ENCODE data around the gene LSP1.
"Not testable (repeated sequence)": the region's sequence is repeated elsewhere in the genome, so short reads cannot be mapped to it uniquely, and the experiment has no call there.

The LSP1 gene

DNA sequence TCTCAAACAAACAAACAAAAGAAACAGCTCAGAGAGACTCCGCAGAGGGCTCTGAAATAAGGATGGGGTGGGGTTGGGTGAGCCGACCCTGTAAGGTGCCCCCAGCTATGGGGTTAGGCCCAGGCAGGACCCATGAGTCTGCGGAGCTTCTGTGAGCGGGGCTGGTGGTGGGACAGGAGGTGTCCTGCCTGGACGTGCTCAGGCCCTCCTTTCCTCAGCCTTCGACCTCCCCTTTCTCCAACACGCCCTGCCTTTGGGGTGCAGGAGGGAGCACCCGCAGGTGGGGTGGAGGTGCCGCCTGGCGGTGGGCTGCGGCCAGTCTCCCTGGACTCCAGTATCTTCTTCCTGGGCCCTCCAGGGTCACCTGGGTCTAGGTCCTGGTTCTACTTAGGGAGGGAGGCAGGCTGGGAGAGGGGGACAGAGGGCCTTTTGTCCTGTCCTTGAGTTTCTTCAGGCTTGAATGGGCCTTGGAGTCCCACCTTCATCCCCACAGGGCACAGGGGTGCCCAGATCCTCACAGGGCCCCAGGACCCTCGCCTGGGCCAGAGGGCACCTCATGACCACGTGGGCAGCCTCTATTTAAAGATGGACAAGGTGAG, 26.6 kb downstream of the LSP1 start:
- DNase-seq = no peak

DNA sequence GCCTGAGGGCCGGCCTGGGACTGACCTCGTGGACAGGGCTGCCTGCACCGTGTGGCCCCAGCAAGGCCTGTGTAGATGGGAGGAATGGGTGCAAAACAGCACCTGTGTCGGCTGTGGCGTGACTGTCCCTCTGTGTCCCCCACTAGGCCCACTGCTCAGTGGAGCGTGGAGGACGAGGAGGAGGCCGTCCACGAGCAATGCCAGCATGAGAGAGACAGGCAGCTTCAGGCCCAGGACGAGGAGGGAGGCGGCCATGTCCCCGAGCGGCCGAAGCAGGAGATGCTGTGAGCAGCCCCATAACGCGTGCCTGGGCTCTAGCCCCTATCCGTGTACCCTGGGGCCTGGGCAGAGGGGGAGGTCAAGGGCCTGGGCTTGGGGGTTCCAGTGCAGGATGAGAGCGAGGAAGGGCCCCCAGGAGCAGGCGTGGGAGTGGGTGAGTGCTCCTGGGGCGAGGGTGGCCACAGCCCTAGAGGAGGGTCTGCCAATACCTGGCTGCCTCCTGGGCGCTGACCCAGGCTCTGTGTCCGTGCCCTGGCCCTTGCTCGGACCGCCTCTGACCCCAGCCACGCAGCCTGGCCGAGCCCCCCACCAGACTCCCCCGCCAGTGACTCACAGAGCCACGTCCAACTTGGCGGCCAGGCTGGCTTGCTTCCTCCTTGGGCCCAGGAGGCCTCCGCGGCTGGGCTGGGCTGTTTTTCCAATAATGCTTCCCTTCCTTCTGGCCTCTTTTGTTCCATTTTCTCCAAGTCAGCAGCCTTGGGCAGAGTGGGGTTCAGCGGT, 27.2 kb downstream of the LSP1 start:
- no peak for DNase-seq

DNA sequence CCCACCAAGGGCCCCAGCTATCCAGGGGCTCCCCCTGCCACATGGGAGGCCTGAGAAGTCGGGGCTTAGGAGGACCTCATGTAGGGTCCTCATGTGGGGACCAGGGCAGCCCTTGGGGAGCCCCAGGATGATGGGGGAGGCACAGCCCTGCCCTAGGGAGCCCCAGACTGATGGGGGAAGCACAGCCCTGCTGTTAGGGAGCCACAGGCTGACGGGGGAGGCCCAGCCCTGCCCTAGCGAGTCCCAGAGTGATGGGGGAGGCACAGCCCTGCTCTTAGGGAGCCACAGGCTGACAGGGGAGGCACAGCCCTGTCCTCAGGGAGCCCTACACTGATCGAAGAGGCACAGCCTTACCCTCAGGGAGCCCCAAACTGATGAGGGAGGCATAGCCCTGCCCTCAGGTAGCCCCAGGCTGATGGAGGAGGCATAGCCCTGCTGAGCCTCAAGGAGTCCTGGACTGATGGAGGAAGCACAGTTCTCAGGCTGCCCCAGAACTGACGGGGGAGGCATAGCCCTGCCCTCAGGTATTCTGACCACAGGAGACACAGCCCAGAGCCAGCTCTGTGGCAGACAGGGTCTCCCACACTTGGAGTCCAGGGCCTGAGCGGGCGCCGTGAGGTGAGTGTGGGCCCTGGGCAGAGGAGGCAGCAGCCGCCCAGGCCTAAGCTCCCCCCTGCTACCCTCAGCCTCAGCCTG, 28.0 kb downstream of the LSP1 start:
- DNase-seq = no peak

DNA sequence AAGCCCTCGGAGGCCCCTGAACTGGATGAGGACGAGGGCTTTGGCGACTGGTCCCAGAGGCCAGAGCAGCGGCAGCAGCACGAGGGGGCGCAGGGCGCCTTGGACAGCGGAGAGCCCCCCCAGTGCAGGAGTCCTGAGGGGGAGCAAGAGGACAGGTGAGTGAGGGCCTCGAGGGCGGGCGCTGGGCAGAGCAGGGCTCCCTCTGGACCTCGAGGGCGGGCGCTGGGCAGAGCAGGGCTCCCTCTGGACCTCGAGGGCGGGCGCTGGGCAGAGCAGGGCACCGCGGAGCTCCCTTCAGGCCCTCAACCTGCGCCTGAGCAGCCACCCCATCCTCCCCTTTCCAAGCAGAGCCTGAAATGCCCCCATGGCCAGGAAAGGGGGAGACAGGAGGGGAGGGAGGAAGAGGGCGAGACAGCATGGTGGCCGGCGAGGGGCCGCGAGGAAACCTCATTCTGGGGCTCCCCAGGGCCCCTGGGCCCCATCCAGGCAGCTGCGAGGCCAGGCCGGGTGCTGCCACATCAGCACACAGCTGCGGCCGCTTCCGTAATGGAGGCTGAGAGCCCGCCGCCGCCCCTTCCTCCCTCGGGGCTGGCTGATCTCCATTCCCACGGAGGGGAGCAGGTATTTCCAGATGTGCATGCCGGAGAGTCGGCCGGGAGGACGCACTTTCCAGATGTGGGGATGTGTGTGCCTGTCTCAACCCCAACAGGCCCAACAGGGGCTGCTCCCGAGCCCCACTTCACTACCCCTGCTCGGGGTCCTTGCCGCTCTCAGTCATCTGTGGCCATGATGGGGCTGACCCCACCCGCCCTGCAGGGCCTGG, 28.8 kb downstream of the LSP1 start:
- no peak for DNase-seq

DNA sequence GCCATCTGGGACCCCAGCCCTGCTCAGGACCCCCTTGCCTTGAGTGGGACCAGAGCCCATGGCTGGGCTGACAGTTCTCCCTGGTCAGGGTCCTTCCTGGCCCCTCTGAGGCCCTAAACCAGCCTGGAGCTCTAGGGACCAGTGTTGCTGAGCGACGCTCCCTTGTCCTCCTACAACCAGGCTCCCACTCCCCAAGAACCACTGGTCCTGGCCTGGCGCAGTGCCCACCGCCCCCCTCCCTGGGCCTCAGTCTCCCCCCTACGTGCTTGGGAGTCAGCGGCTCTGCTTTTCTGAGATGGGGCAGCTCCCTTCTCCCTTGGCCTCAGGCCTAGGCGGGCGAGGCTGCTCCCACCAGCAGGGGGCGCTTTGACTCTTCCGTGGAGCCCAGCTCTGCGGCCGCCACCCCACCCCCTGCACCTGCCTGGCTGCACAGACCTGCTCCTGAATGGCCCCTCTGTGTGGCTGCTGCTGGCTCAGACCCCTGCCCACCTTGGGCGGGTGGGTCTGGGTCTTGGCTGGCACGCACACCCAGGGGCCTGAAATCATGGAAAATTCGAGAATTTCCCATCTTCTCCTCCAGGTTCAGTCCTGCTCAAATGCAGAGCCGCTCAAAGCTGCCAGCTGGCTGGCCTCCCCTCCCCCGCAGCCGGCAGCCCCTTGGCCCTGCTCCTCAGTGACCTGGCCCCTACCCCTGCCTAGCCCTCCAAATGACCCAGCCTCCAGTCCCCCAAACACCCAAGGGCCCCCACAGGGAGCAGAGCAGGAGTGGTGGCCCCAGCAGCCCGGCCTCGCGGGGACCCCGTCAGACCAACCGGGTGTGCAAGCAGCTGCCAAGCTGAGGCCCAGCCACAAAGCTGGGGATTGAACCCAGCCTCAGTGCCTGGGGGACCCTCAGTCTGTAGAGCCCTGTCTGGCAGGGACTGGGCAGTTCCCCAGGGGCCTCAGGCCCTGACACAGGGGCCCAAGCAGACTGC, 29.7 kb downstream of the LSP1 start:
- peak; percentile 10 to 68 for DNase-seq

DNA sequence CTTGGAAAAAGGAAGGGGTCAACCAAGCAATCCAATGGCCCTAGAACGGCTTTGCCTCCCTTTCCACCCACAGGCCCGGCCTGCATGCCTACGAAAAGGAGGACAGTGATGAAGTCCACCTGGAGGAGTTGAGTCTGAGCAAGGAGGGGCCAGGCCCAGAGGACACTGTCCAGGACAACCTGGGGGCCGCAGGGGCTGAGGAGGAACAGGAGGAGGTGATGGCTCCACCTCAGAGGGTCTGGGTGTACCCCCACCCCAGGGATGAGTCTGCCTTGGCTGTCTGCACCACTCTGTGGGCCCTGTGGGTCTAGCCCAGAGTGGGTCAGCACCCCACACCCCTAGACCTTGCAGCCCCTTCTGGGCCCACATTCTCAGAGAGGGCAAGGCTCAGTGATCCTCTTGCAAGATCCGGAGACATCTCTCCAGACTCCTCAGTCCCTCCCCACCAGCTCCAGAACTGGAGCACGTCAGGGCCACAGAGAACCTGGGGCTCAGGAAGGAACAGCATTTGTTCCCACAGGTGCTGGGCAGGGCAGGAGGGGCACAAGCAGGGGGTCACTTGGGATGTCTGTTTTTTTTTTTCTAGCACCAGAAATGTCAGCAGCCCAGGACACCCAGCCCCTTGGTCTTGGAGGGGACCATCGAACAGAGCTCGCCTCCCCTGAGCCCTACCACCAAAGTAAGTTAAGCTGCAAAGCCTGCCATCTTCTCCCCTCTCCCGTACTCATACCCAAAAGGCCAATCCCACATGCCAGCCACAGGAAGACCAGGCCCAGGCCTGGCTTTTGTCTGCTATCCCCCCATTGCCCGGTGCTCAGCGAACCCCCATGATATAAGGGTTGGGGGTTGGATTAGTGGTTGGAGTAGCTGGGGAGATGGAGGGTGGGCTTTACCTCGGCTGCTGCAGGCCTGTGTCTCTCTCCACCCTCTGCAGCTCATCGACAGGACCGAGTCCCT, 30.7 kb downstream of the LSP1 start:
- no peak for DNase-seq

DNA sequence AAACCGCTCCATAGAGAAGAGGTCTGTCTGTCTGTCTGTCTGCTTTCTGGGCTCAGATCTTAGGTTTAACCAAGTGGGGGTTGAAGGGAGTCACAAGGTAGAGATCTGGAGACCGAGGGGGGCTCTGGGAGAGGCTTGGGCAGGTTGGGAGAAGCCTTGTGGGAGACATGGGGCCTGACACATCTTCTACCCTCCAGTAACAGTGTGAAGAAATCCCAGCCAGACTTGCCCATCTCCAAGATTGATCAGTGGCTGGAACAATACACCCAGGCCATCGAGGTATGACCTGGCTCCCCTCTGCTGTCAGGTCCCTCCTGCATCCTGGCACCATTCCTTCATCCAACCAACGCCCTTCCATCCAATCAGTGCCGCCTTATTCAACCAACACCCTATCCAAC, 31.4 kb downstream of the LSP1 start:
- DNase-seq = no peak

DNA sequence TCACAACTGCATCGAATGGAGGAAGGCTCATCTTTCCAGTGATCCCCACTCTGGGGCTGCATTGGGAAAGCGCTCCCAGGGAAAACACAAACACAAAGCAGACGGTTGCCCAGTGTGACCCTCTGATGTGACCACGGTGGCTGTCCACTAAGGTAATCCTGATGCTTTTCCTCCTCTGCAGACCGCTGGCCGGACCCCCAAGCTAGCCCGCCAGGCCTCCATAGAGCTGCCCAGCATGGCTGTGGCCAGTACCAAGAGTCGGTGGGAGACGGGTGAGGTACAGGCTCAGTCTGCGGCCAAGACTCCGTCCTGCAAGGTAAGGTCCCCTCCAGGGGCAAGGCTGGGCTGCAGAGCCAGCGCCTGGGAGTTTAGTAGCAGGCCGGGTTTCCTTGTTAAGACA, 33.7 kb downstream of the LSP1 start:
- DNase-seq = not testable (repeated sequence)

DNA sequence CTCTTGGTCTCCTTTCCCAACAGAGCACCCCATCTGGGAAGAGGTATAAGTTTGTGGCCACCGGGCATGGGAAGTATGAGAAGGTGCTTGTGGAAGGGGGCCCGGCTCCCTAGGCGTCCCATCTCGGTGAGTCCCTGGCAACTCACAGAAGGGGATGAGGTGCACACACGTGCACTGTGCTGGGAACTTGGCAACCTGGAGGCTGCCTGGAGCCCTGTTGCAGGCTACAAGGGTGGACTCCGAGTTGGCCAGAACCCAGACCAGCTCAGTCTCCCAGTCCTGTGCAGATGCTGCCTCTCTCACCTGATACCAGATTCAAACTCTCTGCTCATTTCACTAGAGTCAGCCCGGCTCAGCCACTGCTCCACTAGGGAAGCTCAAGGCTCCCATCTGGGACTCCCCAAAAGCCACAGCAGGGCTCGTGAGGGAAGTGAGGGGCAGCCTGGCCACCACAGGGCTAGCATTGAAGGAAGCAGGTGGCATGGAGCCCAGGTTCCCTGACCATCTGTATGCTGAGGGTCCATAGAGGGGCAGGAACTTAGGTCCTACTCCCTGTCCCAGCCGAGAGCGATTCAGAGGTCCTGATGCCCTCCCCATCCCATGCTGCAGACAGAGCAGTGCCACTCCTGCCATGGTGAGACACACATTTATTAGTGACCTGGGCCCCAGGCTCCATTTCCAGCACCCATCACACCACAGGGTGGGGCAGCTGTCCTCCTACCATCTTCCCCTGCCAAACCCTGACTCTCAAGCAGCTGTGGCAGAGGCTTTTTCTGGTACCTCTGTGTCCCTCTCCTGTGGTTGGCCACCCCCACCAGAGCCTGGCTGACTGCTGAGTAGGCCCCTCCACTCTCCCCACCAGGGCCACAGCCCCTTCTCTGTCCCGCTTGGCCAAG, 34.8 kb downstream of the LSP1 start:
- DNase-seq = no peak

DNA sequence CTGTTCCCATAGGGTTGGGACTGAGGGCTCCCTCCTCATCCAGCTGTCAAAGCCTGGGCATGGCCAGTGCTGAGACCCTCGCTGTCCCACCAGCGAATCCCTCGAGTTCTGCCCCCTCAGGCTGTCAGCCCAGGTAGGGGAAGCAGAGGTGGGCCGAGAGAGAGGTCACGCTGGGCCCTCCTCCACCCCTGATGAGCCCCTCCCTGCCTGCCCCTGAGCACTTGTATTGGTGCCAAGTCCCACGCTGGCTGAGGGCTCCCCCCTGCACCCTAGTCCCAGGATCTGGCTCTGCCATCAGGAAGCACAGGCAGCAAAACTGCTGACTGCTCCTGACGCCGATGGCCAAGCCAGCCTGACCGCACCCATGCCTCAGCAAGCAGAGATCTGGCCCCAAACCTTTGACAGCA, 35.5 kb downstream of the LSP1 start:
- no peak for DNase-seq

DNA sequence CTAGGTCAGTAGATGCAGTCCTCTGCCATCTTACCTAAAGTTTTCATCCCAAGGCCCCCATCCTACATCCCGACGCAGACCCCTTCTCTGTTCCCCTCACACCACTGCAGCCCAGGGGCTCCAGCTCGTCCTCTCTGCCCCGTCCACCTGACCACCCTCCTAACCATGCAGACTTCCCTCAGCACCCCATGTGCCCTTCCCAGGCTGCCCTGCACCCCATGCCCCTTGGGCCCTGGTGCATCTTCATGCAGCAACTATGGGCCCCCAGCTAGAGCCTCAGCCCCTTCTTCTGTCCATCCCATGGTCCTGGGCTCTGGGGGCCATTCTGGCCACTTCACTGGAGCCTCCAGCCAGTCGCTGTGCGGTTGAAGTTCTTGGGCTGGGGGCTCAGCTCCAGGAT, 35.9 kb downstream of the LSP1 start:
- DNase-seq = no peak

DNA sequence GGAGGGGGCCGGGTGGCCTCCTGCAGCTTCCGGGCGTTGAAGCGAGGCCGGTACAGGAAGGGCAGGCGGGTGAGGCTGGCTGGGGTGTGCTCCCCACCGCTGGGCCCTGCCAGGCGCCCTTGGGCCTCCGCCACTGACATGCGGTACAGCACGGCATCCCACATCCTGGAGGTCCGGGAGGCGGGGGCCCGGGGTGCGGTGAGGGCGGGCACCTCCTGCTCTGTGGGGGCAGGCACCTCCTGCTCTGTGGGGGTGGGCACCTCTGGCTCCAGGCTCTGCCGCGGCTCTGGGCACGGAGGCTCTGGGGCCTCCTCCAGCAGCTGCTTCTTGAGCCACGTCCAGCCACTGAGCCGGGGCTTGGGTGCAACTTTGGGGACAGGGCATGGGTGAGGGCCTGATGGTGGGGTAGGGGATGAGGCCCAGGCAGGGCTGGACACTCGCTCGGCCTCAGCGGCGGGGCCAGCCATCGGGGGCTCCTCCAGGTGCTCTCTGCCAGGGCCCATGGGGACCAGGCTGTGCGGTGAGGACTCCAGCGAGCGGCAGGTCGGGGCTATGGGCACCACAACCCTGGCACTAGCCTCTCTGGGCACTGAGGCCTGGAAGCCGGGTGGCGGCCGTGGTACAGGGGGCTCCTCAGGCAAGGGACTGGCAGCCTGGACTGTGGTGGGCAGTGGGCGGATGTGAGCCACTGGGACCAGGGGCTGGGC, 36.5 kb downstream of the LSP1 start:
- no peak for DNase-seq

DNA sequence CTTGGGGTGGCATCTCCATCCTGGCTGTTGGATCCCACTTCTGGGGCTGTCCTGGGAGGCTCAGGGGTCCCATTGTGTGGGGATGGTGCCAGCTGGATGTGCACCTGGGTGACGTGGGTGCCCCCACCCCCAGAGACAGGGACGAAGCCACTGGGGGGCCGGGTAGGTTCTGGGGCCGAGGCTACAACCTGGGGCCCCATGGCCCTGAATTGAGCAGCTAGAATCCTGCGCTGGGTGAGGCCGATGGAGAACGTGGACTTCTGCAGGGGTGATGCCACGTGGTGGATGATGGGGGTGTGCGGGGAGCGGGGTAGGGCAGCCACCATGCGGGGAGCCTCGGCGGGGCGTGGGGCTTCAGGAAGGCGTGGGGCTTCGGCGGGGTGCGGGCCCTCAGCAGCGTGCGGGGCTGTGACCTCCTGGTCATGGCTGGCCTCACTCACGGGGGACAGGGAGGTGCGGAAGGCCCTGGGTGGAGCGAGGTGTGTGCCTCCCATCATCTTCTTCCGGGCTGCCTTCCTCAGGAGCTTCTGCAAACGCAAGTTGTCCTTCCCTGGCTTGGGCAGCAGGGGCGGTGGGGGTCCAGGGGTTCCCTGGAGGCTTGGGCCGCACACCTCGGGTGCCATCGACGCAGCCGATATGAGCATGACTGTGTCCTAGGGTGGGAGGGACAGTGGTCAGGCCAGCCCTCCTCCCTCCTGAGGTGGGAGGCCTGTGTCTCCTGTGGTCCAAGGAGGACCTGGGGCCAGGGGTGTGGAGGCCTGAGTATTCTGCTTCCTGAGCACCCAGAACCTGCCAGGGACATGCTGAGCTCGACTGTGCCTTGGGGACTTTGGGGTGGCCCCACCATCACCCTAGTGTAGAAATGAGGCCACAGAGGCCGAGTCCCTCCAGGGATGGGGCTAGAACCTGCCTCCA, 37.3 kb downstream of the LSP1 start:
- no peak for DNase-seq

DNA sequence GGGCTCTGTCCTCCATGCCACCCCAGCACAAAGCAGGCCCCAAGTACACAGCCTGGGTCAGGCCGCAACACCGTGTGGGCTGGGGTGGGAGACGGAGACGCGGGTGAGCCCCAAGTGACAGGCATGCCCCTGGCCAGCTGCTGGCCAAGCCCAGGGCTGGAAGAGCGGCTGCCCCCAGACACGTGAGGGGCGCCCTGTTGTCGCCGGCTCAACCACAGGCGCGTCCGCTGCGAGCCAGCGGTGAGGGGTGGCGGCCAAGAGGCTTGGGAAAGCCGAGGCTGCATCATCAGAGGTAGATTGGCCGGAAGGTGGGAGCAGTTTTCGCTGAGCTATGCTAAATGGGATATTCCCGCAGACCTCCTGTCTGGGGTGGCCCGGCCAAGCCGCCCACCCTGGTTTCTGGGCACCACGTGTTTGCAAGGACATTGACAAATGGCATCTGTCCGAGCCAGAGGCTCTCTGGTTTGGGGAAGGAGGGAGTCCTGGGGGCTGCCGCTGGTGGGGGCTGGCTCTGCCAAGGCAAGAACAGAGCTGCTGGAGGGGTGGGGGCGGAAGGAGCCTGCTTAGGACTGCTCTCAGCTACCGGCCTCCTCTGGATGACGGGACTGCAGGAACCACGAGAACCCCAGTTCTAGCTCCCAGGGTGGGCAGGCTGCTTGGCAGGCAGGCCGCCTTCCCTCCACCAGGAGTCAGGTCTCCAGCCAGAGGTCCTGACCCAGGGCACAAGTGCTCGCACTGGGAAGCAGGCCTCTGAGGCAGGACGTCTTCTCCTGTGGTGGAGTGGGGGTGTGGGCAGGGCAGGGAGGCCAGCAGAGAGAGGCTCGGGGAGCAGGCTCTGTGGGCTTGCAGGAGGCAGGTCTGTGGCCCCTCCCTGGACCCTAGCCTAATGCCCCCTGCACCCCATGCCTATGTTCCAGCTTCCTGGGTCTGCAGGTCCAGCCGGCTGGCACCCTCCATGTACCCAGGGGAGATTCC, 38.3 kb downstream of the LSP1 start:
- no peak for DNase-seq

DNA sequence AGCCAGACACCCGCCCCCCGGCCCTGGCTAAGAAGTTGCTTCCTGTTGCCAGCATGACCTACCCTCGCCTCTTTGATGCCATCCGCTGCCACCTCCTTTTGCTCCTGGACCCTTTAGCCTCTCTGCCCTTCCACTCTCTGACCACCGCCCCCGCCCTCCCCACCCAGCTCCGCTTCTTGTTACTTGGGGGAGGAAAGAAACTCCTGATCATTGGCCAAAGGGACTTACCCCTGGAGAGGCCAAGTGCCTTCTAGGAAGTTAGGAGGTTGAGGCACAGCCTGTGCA, 38.9 kb downstream of the LSP1 start, which contains the start of gene PRR33:
TSS of gene PRR33 (minus strand) at position 65 of the 285 bp plus-strand sequence. CDS start 1,311 bp downstream, outside the sequence.
- DNase-seq = no peak

DNA sequence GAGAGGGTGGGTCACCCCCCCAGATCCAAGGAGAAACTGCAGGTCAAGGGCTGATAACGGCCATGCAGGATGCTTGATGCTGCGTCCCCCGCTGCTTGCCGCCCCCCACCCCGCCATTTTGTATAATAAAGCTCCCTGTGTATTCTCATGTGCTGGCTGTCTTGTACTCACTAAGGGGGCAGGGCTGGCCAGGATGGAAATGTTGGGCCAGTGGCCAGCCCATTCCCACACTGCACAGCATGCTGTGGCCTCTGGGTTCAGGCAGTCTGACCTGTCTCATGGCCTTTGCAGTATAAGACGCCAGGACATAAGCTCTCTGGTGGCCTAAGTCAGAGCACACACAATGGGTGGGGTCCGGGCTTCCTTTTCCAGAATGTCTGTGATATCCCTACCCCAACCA, 39.2 kb downstream of the LSP1 start:
- no peak for DNase-seq

DNA sequence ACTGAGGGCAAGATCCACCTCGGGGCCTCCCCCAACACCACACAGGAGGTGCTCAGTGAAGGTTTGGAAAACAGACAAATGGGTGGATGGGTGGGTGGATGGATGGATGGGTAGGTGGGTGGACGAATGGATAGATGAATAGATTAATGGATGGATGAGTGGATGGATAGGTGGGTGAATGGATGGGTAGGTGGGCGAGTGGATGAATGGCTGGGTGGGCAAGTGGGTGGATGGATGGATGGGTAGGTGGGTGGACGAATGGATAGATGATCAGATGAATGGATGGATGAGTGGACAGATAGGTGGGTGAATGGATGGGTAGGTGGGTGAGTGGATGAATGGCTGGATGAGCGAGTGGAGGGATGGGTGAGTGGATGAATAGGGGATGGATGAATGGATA, 39.7 kb downstream of the LSP1 start:
- no peak for DNase-seq

Data from NCI-H446 (cell line).